Testis (tissue), 2 donors: ENCODE measurements around the gene BTK.

Source experiments
- CTCF ChIP-seq, 3 experiments: fragments of 450-650 bp in 2 of 3; fragments of 200-600 bp in 1 of 3; sonication (generic) in 1 of 3; IDR thresholded peaks; one replicate each; pipeline ENCODE4 v1.5.1; 2016 to 2019; ENCODE audit warnings: antibody characterized with exemption in 3 of 3, mild to moderate bottlenecking in 2 of 3, moderate library complexity in 1 of 3
- POLR2A ChIP-seq: fragments of 450-650 bp; IDR thresholded peaks from one replicate; pipeline ENCODE4 v1.6.1; 2017; ENCODE audit warnings: antibody characterized with exemption, mild to moderate bottlenecking, moderate library complexity

GRCh38 chrX:101407167-101407747, 21.3 kb upstream of the BTK start:
- TF ChIP-seq POLR2A (no peak), CTCF (IDR thresholded peaks at IDR 0.05) (no peak)
